GM19452 (cell line): ENCODE measurements around the gene LZTR1.
A peak's percentile ranks its signal among the peaks of the same experiment; 100 is the strongest.

Experiments used
- ATAC-seq: cut with Tn5 transposase; IDR thresholded peaks from one replicate; pipeline ENCODE4 v1.9.1; 2021; ENCODE audit not compliant: unreplicated experiment

LZTR1 gene

DNA sequence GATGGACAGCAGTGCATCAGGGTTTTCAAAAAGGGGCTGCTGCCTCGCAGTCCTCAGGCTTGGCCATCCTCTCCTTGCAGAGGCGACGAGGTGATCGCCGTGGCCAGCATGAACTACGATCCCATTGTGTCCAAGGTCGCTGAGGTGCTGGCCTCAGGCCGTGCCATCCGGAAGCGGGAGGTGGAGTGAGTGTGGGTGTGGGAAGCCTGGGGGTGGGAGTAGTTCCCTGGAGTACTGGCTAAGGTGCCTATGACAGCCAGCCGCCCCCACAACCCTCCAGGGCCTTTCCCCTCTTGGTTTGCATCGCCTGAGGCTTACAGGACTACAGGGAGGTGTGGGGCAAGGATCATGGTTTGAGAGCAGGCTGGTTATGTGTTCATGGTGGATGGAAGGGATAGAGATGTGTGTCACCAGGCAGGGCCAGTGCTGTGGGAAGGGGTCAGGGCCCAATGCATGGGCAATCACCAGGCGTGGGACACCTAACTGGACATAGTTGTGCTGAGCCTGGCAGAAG is 2.1 kb upstream of the LZTR1 start:
- ATAC-seq, result no peak

DNA sequence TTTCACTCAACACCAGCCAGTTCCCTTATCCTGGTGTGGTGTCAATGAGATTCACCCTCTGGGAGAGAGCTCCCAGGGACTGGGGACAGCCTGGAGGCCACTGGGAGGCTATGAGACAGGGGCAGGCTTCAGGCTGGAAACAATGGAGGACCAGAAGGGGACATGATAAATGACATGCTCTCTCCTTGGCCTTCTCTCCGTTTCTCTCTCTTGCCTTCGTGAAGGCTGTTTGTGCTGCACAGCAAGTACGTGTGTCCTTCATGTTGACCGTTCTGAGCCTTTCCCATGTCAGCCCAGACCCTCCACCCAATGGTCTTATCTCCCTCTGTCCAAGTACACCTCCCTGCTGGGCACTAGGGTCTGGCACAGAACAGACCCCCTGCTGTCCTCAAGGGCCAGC is 1.6 kb upstream of the LZTR1 start:
- ATAC-seq, result no peak

DNA sequence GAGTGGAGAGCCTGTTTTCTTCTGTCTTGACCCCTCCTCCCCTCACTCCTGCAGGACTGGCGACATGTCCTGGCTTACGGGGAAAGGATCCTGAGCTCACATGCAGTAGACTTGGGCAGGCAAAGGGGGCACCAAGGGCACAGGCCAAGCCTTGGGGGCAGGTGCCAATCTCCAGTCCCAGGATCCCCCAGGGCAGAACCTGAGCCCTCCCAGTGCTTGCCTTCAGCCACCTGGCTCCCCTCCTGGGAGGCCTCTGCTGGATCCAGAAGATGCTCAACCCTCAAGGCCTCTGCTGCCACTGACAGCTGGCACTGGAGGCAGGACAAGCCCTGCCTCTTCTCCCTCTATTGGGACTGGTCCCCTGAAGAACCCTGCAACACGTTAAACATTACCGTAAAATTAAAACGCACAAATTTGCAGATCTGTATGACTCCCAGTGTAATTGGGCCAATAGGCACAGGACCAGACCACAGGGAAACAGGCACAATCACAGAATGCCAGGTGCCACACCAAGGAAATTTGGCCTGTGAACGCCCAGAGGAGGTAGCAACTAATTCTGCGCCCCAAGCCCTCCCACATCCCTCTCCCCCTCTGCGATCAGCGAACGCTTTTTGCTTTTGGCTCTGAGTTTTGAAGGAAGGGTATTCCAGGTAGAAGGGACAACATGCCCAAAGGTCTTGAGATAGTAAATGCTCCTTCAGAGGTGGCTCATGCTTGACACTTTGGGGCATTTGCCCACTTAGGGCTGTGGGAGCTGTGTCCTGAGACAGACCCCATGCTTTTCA is 967 bp upstream of the LZTR1 start:
- no peak for ATAC-seq

DNA sequence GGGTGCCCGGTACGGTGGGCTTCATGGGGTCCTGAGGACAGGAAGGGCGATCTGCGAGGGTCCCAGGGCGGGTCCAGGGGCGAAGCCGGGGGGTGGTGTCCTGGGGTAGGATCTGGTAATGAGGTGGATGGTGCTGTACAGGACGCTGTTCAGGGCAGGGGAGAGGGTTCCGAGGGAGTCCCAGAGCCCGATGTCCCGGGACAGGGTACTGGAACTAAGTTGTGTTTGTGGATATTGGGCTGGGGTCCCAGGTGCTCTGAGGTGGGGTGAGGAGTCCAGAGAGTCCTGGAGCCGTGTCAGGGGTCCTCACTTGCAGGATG is 426 bp downstream of the LZTR1 start:
- peak; percentile 5 for ATAC-seq

DNA sequence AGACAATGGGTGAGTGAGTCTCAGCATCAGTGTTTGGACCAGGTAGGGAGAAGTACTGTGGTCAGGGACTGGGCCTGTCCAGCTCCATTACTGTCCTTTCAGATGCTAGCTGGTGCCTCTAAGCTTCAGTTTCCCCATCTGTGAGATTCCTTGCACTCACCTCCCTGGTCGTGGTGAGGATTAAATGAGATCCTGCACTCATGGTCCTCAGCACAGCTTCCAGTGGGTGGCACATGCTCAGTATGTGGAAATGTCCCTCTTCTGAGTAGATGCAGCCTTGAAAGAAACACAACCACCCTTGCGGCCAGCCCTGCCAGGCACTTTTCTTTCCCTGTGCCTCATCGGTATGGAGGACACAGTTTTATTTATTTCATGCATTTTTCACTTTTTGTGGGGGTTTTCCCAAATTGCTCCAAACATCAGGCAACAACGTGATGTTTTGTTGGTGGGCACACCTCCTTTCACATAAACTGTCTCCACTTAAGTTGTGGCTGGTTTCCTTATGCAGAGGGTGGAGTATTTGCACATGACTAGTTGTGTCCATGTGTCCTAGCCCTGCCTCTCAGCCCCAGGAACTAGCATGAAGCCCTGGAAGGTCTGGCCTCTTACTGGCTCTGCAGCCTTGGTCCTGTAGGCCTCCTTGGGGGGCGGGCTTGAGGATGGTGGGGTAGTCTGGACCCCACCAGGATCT is 1.1 kb downstream of the LZTR1 start:
- ATAC-seq, result no peak

DNA sequence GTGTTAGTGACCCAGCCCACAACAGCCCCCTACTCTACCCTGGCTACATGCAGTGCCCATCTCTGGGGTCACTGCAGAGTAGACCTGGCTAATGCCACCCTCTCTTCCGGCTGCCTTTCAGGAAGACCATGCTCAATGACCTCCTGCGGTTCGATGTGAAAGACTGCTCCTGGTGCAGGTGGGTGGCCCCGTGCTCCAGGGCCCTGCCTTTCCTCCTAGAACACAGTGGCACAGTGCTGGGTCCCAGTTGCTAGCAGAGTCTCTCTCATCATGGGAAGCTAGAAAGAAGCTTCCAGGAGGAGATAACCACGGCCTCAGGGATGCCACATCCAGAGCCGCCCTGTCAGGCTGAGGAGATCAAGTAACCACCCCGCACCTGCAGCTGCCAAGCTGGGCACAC is 3.6 kb downstream of the LZTR1 start:
- no peak for ATAC-seq

DNA sequence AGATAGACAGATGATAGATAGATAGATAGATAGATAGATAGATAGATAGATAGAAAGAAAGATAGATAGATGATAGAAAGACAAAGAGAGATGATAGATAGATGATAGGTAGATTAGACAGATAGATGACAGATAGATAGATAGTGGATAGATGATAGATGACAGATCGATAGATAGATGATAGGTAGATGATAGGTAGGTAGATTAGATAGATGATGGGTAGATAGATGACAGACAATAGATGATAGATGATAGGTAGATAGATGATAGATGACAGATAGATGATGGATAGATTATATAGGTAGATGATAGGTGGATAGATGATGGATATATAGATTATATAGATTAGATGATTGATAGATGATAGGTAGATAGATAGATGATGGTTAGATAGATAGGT is 4.3 kb downstream of the LZTR1 start:
- ATAC-seq, result no peak

DNA sequence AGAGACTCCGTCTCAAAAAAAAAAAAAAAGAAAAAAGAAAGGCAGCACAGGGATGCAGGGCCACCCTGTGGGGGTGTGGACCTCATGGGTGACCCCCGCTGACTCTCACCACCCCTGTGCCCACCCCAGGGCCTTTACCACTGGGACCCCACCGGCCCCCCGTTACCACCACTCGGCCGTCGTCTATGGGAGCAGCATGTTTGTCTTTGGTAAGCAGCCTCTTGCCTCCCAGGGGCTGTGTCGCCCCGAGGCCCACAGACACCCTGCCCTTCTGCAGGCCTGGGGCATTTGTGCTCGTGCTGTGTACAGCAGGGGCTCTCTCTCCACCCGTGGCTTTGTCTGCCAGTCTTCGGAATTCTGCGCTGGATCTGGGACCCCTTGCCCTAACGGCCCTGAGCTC is 5.3 kb downstream of the LZTR1 start:
- ATAC-seq, result no peak

DNA sequence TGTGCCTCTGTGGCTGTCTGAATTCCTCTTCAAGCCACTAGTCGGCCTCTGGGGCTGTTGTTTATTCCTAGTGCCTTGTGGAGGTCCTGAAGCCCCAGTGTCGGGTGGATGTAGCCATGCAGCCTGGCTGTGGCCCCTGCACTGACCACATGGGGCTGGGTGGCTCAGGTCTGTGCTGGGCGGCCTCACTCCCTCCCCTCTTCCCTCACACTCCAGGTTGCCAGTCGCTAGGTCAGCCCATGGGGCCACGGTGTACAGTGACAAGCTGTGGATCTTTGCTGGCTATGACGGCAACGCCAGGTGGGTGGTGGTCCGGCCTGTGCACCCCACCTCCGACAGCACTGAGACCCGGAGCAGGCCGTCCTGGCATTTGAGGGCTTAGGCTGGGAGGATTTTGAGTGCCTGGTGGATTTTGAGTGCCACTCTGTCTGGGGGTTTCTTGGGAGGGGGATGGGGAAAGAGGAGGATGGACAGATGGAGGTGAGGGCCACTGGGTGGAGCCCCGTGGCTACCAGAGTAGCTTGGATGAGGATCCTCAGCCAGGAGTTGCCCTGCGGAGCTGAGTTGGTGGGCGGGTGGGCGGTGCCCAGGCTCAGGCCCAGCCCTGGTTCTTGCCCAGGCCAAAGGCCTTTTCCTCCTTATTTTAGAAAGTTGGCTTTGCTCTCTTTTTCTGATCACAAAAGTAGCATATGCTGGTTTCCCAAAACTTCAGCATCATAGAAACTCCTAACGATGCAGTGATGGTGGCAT is 6.7 kb downstream of the LZTR1 start:
- ATAC-seq, result no peak

DNA sequence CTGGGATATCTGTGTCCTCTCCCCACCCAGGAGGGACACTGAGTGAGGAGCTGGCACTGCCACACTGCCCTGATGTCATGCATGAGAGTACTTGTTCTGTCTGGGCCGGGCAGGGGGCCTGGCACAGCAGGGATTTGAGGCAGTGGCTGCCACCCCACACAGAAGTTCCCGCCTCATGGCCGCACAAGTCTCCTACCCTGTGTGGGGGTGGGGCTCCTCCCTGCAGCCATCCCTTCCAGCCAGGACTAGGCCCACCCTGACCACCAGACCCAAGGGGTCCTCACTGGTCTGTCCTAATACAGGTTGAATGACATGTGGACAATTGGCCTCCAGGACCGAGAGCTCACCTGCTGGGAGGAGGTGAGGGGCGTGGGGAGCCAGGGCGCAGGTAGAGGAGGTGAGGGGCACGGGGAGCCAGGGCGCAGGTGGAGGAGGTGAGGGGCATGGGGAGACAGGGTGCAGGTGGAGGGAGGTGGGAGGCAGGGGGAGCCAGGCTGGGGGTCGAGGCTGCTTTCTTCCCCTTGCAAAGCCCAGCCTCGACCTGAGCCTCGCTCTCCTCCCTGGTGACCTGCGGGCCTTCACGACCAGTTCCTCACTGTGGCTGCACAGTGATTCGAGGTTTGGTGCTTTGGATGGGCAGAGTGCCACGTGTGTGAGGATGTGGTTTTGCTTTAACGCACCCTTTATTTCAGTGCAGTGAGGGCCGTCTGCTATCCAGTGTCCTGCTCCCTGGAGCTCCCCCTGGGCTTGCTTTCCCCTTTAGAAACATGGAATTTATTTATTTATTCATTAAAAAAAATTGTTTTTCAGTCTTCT is 7.4 kb downstream of the LZTR1 start:
- ATAC-seq, result no peak

DNA sequence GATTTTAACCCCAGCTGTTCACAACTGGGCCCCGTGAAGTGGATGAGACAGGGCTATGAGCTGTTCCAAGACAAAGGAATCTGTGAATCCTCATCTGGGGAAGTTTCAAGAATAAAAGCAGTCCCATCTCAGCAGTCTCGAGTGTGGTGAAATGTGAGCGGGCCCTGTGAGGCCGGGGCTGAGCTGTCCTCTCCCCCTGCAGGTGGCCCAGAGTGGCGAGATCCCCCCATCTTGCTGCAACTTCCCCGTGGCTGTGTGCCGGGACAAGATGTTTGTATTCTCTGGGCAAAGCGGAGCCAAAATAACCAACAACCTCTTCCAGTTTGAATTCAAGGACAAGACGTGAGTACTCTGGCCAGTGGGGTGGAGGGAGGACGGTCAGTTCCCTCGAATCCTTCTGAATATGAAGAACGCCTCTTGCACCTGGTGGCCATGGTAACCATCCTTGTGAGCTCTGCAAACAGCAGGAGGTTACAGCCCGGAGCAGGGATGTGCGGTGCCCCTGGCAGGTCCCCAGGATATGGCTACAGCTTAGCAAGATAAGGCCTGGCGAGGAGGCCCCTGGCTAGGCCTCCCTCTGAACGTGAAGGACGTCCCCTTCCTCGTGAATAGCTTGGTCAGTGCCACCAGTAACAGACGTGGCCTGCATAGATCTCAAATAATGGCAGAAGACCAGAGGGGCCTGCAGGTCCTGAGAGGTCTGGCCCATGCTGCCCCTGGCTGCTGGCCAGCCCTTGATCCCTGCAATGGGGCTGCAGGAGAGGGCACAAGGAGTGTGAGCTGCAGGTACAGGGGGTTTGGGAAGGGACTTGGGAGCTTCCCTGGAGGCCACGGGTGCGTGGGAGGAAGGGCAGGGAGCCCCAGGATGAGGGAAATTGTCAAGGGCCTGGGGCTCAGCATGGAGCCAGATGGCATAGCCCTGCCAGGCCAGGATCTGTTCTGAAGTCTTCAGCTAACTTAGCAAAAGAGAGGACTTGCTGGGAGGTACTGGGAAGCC is 8.4 kb downstream of the LZTR1 start:
- no peak for ATAC-seq

DNA sequence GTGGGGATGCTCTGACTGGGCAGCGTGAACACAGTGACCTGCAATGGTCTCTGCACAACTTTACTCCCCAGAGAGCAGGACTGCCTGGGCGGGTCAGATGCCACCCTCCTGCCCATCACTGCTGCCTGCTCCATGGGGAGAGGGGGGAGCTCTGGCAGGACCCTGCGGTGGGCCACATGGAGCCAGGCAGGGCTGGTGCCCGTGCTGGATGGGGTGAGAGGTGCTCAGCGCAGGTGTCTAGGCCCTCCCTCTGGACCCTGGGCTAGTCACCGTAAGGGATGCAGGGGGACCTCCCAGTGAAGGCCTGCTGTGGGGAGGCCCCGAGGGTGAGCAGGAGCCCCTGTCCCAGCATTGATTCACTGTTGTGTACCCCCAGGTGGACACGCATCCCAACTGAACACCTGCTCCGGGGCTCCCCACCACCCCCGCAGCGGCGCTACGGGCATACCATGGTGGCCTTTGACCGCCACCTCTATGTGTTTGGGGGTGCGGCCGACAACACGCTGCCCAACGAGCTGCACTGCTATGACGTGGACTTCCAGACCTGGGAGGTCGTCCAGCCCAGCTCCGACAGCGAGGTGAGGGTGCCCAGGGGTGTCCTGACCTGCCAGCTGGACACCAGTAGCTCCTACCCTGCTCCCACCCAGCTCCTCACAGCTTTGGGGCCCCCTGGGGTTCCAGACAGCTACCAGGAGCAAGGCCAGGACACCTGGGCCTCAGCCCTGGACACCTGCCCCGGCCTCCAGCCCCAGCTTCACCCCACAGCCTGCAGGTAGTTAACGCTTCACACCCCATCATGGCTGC is 9.4 kb downstream of the LZTR1 start:
- ATAC-seq, result no peak

DNA sequence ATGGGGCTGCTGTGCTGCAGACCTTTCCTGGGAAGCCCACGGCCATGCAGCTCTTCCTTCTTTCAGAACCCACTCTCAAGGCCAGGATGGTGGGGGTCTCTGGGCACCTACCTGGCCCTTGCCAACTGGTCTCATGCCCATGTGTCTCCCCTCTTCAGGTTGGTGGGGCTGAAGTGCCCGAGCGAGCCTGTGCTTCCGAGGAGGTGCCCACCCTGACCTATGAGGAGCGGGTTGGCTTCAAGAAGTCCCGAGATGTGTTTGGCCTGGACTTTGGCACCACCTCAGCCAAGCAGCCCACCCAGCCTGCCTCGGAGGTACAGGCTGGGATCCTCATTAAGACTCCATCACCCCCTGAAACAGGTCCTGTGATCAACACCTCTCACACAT is 10.0 kb downstream of the LZTR1 start:
- no peak for ATAC-seq

DNA sequence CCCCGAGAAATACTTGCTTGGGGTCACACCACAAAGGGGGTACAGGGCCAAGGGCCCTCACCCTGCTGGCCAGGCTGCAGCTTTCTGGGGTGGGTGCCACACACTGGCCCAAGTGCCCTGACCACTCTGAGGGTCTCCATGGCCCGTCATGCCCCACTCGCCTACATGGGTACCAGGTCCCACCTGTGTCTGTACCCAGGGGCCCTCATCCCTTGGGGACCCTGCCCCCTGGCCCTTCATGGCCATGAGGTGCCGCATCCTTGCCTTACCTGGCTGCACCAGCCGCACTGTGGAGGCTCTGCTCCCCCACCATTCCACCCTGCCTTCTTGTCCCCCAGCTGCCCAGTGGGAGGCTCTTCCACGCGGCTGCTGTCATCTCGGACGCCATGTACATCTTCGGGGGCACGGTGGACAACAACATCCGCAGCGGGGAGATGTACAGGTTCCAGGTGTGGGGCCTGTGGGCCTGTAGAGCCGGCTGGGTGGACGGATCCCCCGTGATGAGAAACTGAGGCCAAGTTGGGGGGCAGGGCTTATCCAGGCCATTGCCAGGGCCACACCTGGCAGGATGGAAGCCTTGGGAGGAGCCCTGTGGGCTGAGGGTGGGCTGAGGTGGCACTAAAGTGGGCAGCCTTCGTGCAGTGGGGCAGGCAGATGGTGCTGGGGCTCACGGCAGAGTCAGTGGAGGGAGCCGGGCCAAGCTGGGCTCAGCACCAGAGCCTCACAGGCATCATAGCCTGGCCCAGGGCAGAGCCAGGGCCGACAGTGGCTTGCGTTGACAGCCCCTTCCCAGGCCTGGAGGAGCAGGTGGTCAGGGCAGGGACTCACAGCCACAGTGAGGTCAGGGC is 10.6 kb downstream of the LZTR1 start:
- ATAC-seq, result no peak

DNA sequence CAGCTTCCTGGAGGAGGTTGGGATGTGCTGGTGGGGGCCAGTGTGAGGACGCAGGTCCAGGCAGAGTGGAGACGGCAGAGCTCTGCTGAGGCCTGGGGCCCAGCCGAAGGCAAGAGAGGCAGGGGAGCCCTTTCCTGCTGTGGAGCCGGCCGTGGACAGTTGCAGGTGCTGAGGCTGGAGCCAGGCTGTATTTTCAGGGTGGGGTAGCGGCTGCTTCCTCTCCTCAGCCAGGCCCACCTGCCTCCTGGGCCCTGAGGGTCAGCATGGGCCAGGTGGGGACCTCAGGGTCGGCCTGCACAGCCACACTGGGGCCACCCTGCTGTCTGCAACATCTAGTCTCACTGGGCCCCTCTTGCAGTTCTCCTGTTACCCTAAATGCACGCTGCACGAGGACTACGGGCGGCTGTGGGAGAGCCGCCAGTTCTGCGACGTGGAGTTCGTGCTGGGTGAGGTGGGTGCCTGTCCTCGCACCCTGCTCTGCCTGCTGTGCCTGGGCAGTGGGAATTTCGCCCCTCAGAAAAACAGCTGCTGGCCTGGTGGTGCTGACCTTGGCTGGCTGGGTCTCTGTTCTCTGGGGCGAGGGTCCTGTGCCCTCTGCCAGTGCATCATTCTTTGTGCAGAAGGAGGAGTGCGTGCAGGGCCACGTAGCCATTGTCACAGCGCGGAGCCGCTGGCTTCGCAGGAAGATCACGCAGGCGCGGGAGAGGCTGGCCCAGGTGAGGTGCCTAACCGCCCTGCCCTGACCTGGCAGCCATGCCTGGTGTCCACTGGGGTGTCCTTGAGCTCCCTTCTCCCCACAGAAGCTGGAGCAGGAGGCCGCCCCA is 11.4 kb downstream of the LZTR1 start:
- no peak for ATAC-seq

DNA sequence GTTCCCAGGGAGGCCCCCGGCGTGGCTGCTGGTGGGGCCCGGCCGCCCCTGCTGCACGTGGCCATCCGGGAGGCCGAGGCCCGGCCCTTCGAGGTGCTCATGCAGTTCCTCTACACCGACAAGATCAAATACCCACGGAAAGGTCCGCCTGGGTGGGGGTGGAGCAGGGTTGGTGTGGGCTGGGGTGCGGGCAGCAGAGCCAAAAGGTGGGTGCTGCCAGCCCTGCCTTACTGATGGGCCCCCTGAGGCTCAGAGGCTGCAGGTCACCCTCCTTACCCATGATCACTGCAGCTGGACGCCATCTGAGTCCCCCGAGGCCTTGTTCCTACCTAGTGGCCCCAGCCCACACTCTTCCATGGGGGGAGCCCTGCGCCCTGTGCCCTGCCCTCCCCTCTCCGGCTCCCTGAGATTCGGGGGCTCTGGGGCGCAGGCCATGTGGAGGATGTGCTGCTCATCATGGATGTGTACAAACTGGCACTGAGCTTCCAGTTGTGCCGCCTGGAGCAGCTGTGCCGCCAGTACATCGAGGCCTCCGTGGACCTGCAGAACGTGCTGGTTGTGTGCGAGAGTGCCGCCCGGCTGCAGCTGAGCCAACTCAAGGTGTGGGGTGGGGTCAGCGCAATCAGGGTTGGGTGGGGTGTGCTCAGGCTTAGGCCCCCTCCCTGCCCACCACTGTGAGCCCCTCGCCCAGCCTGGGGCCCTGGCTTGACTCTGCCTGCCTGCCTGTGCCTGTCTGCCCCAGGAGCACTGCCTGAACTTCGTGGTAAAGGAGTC is 12.2 kb downstream of the LZTR1 start:
- ATAC-seq, result no peak

DNA sequence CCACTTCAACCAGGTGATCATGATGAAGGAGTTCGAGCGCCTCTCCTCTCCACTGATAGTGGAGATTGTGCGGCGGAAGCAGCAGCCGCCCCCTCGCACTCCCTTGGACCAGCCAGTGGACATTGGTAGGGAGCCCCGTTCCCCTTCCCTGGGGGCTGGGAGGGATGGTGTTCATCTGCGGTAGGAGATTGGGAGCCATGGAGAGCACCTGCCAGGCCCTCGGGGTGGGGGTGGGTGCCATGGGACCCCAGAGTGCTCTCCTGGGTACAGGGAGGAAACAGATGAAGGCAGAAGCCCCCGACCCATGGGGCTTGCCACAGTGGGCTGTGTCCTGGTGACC is 12.8 kb downstream of the LZTR1 start:
- ATAC-seq, result no peak
